BE2C (cell line): Measurements from ENCODE around the gene MAN2A2.
"Not testable (repeated sequence)": the region's sequence is repeated elsewhere in the genome, so short reads cannot be mapped to it uniquely, and the experiment has no call there.

Experiments used
- DNase-seq: peaks from one replicate; pipeline ENCODE4 v3.0.0-alpha.2; 2020
- H3K27me3 ChIP-seq: fragments of 250-450 bp; sonication (Bioruptor Pico); 2 replicates; pipeline ENCODE4 v1.5.1; 2020; ENCODE audit warnings: mild to moderate bottlenecking
- H3K36me3 ChIP-seq: fragments of 250-450 bp; sonication (Bioruptor Pico); 2 replicates; pipeline ENCODE4 v1.5.1; 2020; ENCODE audit warnings: mild to moderate bottlenecking
- H3K4me1 ChIP-seq: fragments of 250-450 bp; sonication (Bioruptor Pico); 2 replicates; pipeline ENCODE4 v1.5.1; 2020
- H3K4me3 ChIP-seq: 2 replicates; pipeline ENCODE4 v1.5.1; 2011; ENCODE audit warnings: low read depth, low read length
- H3K9me3 ChIP-seq: fragments of 250-450 bp; sonication (Bioruptor Pico); 2 replicates; pipeline ENCODE4 v1.5.1; 2020
- CTCF ChIP-seq: IDR thresholded peaks from 2 replicates; pipeline ENCODE4 v1.5.1; 2012; ENCODE audit warnings: mild to moderate bottlenecking, low read depth, low read length

MAN2A2 gene

GRCh38 chr15:90891346-90891949 is 11.7 kb upstream of the MAN2A2 start:
- H3K4me3 ChIP-seq: no peak overlapping the region
- H3K4me1 ChIP-seq: peaks cover 6% of the 10 kb centered on the region
- no peaks in the 10 kb centered on the region for H3K27me3 ChIP-seq
- DNase-seq: no peak
- H3K36me3 ChIP-seq: no peaks in the 10 kb centered on the region
- no peak for TF ChIP-seq CTCF
- H3K9me3 ChIP-seq: no peaks in the 10 kb centered on the region

GRCh38 chr15:90892023-90892422 is 11.1 kb upstream of the MAN2A2 start:
- DNase-seq: no peak
- TF ChIP-seq CTCF: no peak
- Histone ChIP-seq H3K4me1 (peaks cover 6% of the 10 kb centered on the region), H3K27me3 (no peaks in the 10 kb centered on the region), H3K9me3 (no peaks in the 10 kb centered on the region), H3K36me3 (no peaks in the 10 kb centered on the region), H3K4me3 (no peak overlapping the region)

GRCh38 chr15:90892498-90893174 is 10.5 kb upstream of the MAN2A2 start:
- DNase-seq: no peak
- TF ChIP-seq CTCF: no peak
- H3K36me3 ChIP-seq: no peaks in the 10 kb centered on the region
- H3K4me3 ChIP-seq: peak overlapping the region; percentile 80; the same call in 1 of the 2 replicates
- H3K9me3 ChIP-seq: no peaks in the 10 kb centered on the region
- H3K4me1 ChIP-seq: peaks cover 6% of the 10 kb centered on the region
- no peaks in the 10 kb centered on the region for H3K27me3 ChIP-seq

GRCh38 chr15:90893175-90894090 is 9.7 kb upstream of the MAN2A2 start:
- H3K36me3 ChIP-seq: no peaks in the 10 kb centered on the region
- H3K27me3 ChIP-seq: no peaks in the 10 kb centered on the region
- peak; percentile 68 for TF ChIP-seq CTCF
- peak; percentile 80 for DNase-seq
- peak overlapping the region; percentile 80 for H3K4me3 ChIP-seq
- H3K4me1 ChIP-seq: peaks cover 6% of the 10 kb centered on the region
- H3K9me3 ChIP-seq: no peaks in the 10 kb centered on the region

GRCh38 chr15:90895571-90896117 is 7.5 kb upstream of the MAN2A2 start:
- Histone ChIP-seq H3K4me3 (peak overlapping the region; percentile 22; the same call in 1 of the 2 replicates), H3K36me3 (no peaks in the 10 kb centered on the region), H3K4me1 (peaks cover 6% of the 10 kb centered on the region), H3K9me3 (no peaks in the 10 kb centered on the region), H3K27me3 (no peaks in the 10 kb centered on the region)
- TF ChIP-seq CTCF: peak; percentile 34; the same call in 1 of the 2 replicates
- DNase-seq: peak; percentile 64

GRCh38 chr15:90897131-90897655 is 5.9 kb upstream of the MAN2A2 start:
- H3K4me3 ChIP-seq, H3K9me3 ChIP-seq, H3K27me3 ChIP-seq, H3K36me3 ChIP-seq, DNase-seq, H3K4me1 ChIP-seq: not testable (repeated sequence)
